Peyer's patch (tissue), 4 donors: ENCODE data around the gene PNPO.

ENCODE experiments used
- CTCF ChIP-seq, 6 experiments: fragments of 450-650 bp in 4 of 6; fragments of 200-600 bp in 2 of 6; sonication (generic) in 1 of 6; IDR thresholded peaks; one replicate each; pipeline ENCODE4 v1.5.1; 2017 to 2019; ENCODE audit warnings: antibody characterized with exemption in 6 of 6, mild to moderate bottlenecking in 3 of 6, moderate library complexity in 1 of 6
- POLR2A ChIP-seq, 2 donors: fragments of 450-650 bp; IDR thresholded peaks; one replicate each; pipeline ENCODE4 v1.5.1; 2017; ENCODE audit warnings: antibody characterized with exemption in 2 of 2, mild to moderate bottlenecking in 2 of 2, moderate library complexity in 2 of 2

- TF ChIP-seq CTCF (IDR thresholded peaks at IDR 0.05) (no peak), POLR2A (IDR thresholded peaks at IDR 0.05) (no peak)
Observed at GRCh38 chr17:47907932-47908562, 33.3 kb upstream of the PNPO start.
